DOHH2 (cell line): ENCODE measurements around the gene COL1A1.

Experiments used
- CTCF ChIP-seq: fragments of 200-600 bp; sonication (generic); IDR thresholded peaks from one replicate; pipeline ENCODE4 v1.5.1; 2014; ENCODE audit warnings: antibody characterized with exemption, mild to moderate bottlenecking, low read depth, low read length; ENCODE audit not compliant: poor library complexity, severe bottlenecking
- EZH2phosphoT487 ChIP-seq: fragments of 200-600 bp; sonication (generic); IDR thresholded peaks from 2 replicates; pipeline ENCODE4 v1.6.1; 2017; ENCODE audit warnings: borderline replicate concordance, mild to moderate bottlenecking, antibody characterized with exemption, low read length, moderate library complexity, mixed read lengths

- TF ChIP-seq CTCF (no peak), EZH2phosphoT487 (no peak)
Observed at GRCh38 chr17:50161911-50162288, 39.5 kb downstream of the COL1A1 start.
